RKO (cell line): ENCODE measurements around the gene ESR1.
"Not testable (repeated sequence)": the region's sequence is repeated elsewhere in the genome, so short reads cannot be mapped to it uniquely, and the experiment has no call there.

Source experiments
- DNase-seq: peaks from one replicate; pipeline ENCODE4 v3.0.0-alpha.2; 2016; ENCODE audit warnings: low spot score

The ESR1 gene

DNA sequence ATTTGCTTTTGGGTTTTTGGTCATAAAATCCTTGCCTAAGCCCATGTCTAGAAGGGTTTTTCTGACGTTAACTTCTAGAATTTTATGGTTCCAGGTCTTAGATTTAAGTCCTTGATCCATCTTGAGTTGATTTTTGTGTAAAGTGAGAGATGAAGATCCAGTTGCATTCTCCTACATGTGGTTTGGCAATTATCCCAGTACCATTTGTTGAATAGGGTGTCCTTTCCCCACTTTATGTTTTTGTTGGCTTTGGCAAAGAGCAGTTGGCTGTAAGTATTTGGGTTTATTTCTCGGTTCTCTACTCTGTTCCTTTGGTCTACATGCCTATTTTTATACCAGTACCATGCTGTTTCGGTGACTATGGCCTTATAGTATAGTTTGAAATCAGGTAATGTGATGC lies 86.9 kb downstream of the ESR1 start:
- DNase-seq, result not testable (repeated sequence)

DNA sequence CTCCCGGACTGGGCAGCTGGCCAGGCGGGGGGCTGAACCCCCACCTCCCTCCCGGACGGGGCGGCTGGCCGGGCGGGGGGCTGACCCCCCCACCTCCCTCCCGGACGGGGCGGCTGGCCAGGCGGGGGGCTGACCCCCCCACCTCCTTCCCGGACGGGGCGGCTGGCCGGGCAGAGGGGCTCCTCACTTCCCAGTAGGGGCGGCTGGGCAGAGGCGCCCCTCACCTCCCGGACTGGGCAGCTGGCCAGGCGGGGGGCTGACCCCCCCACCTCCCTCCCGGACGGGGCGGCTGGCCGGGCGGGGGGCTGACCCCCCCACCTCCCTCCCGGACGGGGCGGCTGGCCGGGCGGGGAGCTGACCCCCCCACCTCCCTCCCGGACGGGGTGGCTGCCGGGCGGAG lies 91.7 kb downstream of the ESR1 start:
- not testable (repeated sequence) for DNase-seq

DNA sequence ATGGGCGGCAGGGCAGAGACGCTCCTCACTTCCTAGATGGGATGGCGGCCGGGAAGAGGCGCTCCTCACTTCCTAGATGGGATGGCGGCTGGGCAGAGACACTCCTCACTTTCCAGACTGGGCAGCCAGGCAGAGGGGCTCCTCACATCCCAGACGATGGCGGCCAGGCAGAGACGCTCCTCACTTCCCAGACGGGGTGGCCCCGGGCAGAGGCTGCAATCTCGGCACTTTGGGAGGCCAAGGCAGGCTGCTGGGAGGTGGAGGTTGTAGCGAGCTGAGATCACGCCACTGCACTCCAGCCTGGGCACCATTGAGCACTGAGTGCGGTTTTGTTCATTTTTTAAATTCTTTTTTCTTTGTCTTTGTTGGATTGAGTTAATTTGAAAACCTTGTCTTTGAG lies 92.3 kb downstream of the ESR1 start:
- DNase-seq, result not testable (repeated sequence)

DNA sequence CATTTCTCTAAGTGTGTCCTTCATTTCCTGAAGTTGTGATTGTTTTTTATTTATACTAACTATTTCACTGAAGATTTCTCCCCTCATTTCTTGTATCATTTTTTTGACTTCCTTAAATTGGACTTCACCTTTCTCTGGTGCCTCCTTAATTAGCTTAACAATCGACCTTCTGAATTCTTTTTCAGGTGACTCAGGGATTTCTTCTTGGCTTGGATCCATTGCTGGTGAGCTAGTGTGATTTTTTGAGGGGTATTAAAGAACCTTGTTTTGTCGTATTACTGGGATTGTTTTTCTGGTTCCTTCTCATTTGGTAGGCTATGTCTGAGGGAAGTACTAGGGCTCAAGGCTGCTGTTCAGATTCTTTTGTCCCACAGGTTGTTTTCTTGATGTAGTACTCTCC lies 92.8 kb downstream of the ESR1 start:
- DNase-seq, result no peak

DNA sequence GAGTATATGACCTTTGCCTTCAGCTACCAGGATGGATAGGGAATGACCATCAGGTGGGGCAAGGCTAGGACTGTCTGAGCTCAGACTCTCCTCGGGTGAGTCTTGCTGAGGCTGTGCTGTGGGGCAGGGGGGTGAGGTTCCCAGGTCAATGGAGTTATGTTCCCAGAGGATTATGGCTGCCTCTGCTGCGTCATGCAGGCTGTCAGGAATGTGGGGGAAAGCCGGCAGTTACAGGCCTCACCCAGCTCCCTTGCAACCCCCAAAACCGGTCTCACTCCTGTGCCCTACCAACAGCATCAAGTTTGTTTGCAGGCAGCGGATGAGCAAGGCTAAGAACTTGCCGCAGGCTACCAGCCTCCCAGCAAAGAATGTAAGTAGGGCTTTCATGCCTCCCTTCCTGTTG lies 93.5 kb downstream of the ESR1 start:
- DNase-seq, result no peak

DNA sequence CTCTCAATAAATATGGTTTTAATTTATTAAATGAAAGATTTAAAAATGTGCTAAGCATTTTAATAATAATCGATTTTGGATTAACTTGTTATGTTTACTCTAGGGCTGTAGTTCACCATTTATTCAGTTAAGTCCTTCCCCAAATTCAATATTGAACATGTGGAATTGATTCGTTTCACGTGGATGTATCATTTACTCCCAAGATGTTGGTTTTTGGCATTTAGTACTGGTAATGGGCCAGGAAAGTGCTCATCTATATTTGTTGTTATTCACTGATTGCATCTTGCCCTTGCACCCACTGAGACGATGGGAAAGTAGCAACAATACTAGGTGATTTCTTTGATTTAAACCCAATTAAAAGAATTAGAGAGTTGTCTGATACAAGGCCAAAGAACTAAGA lies 97.1 kb downstream of the ESR1 start:
- DNase-seq, result no peak

DNA sequence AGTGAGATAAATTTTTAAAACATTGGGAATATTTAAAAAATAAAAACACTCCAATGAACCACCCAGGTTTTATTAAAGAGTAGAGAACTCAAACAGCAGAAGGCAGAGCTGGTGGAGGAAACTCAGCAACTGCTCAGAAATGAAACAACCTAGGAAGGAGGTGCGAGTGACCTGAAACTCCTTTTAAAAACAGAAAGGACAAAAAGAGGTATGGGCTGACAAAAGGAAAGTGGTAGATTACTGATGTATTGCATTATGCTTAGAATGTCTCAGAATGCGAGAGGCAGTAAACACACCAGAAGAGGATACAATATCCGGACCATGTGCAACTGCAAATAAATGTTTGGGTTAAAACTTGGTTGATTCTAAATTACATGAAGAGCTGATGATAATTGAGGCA lies 97.6 kb downstream of the ESR1 start:
- no peak for DNase-seq

DNA sequence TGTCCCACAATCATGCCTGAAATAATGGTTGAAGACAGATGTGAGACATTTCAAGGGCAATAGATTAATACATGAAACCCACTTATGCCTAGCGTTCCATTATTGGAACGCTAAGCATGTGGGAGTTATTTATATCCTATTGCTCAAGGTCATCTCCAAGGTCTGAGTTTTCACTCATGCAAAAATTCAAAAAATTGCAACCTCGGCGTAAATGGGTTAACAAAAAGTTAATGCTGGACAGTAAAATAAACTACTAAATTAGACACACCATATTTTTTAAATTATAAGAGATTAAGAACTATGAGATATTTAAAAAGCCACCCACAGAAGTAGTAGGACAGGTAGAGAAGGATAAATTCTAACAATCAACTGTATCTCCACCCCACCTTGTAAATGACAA lies 98.4 kb downstream of the ESR1 start:
- DNase-seq, result no peak

DNA sequence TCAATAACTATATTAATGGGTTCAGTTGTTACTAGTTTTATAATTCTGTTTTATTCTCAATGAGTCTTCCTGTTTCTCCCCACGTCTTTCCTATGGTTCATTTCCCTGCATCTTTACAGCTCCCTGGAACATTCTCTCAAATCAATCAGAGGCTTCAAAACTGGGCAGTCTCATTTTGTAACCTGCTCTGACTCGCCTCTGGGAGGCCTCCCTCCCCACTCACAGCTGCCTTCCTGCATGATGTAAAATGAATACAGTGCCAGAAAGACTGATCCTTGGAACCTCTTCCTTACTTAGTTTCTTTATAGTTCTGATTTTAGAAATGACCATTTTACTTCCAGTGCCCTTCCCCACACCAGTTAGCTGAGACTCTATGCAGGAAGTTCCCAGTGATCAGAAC lies 103.9 kb downstream of the ESR1 start:
- DNase-seq, result no peak

DNA sequence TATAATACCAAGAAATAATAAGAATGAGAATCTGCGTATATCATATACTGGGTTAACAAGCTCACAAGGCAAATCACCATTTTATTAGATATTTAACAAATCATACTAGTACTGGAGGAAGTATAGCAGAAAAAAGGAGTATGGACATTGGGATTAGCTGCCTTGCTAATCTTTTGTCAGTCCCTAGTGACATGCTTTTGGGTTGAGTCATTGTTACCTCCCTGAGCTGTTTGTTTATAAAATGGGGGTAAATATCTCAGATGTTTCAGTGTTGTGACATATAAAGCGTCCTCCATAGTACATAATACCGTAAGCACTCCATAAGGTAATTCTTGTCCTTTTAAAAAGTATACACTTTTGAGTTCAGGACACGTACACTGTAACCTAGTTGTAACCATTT lies 107.0 kb downstream of the ESR1 start:
- DNase-seq, result no peak

DNA sequence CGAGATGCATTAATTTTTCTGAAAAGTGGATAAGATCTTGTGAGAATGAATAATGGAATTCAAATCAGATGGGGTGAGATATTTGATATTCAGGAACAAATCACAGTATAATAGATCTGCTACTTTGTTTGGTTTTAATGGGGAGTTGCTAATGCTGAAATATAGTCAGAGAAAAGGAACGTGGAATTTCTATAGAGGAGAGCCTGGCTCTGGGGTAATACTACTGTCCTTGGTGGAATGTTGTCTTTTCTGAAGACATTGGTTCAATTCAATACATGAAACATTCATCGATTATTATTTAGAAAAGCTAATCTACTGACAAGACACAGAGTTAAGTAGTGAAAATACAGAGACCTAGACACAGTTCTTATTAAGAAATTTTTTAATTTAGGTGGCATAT lies 108.6 kb downstream of the ESR1 start:
- DNase-seq, result no peak

DNA sequence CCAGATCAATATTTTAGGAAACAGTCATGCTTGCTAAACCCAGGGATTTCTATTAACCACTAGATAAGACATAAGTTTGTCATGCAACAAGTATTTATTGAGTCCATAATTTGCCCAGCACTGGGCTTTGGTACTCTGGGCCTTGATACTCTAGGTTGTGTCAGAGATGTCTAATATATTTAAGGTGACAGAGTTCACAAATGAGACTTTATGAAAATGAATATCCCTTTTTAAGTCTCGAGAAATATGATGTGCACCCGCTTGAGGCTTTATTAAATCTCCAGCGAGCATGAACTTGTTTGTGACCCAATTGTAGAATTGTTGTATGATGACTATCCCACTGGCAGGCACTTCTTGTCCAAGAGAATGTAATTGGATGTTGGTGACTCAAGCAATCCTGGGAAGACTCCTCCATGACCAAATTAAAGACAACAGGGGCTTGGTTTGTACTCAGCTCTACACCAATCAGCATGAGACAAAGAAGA lies 109.2 kb downstream of the ESR1 start:
- DNase-seq, result peak; percentile 15

DNA sequence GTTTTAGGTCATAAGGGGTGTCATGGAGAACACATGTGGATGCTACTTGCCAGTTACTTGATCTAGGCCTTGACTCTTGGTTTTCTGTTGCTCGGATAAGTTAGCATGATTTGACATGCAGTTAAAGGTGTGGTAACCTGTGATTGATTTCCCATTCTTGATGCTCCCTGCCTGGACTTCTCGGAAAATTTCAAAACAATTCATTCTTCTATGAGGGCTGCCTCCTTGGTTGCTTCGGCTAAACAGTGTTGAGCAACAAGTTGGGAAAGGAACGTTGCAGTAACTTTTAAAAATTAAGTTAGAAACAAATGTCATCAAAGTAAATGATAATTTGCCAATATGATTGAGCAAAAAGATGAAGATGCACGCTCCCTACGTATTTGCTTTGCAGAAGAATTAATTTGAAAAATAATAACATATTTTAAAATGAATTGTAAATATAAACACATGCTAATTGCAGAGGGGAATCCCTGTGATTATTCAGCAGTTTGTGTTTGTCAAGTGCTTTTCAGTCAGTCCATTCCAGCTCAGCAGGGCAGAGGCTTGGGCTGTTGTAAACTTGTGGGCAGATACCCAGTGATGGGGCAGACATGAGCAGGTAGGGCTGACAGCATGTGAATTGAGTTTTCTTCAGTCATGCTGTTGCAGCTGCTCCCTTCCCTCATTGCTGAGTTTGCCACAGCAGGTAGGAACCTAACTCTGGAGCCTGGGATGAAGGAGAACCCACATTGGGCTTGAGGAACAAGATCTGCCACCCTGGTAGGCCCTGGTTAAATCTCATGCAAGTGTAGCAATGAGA lies 110.2 kb downstream of the ESR1 start:
- DNase-seq, result no peak

DNA sequence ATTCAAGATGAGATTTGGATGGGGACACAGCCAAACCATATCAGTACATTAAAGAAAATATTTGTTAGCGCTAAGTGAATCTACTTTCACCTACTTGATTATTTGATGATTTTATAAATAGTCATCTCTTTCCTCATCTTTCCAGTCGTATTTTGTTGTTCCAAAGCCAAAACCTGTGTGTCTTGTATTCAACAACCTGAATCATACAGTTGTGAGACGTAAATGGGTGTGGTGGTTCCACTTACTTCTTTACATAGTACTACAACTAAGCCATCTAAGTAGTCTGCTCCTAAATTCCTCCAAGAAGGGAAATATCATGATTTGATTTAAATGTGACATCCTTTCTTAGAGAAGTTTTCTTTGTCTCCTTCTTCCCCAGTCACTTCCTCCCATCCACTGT lies 132.8 kb downstream of the ESR1 start:
- DNase-seq, result no peak

DNA sequence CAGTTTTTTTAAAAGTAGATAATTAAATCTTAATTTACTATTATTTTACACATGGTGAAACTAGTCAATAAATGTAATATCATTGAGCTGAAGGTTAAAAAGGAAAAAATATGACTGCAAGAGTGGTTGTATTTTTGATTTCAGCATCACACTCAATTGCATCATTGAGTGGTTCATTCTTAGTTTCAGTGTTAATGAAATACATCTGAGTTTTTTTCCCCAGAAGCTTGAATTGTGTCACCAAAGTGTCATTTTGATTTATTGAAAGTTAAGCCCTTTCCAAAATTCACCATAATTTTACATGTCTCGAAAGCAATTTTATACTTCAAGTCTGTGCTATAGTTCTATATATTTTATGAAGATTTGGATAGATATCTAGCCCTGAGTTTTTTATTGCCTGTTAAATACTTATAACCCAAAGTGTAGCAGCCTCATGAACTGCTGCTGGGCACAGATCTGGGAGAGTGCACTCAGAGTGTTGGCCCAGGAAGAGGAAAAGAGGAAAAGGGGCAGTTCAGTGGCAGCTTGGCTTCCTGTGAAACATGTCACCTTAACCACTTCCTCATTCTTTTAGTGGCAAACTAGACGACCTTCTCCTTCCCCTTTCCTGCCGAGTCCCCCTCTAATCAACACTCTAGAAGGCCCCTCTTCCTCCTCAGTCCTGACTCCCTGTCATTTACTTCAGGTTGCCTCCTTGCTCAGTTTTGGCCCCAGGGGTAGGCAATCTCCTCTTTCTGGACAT lies 140.7 kb downstream of the ESR1 start:
- DNase-seq, result no peak

DNA sequence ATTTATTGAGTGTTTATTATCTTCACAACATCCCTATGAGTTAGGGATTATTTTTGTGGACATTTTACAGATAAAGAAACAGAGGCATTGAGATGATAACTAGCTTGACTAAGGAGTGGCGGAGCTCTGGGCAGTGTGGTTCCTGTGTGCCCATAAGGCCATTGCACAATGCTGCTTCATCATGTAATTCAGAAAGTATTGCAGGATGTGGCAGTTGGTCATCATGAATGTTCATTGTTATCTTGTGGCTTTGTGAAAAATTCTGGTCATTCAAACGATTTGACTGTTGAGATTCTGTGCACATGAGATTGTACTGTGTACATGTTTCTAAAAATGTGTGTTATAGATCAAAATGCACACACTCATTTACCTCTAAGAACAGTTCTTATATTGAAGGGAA lies 150.8 kb downstream of the ESR1 start:
- peak; percentile 7 for DNase-seq

DNA sequence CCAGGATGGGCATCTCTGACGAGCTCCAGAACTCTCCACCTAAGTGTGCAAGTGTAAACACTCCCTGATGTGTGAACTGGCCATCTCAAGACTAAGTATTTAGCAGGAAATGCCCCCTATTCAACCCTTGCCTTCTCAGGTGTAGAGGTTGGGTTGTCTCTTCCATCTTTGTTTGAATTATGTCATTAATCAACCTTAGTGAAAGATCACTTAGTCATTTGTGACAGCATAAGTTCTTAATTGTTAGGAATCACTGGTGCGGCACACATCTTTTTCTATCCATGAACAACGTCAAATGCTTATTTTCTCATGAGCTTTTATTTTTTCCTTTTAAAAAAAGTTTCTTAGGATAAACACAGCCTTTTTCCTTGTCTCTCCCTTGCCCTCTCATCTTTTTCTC lies 151.6 kb downstream of the ESR1 start:
- no peak for DNase-seq

DNA sequence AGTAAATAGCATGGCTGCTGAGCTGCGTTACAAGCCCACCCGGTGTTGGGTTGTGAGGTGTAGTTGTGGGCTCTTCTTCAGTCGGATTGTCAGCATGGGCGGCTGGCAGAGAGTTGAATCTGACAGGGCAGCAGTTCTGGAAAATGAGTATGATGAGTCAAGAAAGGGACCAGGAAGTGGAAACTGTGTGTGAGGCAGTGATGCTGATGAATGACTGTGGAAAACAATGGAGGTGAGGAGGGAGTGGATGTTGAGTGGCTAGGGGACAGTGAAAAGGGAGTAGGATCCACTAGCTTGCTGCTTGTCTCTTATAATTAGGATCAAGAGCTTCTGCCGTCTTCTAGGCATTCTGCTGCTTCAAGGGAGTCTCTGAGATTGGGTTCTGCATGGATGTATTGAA lies 154.3 kb downstream of the ESR1 start:
- DNase-seq, result no peak

DNA sequence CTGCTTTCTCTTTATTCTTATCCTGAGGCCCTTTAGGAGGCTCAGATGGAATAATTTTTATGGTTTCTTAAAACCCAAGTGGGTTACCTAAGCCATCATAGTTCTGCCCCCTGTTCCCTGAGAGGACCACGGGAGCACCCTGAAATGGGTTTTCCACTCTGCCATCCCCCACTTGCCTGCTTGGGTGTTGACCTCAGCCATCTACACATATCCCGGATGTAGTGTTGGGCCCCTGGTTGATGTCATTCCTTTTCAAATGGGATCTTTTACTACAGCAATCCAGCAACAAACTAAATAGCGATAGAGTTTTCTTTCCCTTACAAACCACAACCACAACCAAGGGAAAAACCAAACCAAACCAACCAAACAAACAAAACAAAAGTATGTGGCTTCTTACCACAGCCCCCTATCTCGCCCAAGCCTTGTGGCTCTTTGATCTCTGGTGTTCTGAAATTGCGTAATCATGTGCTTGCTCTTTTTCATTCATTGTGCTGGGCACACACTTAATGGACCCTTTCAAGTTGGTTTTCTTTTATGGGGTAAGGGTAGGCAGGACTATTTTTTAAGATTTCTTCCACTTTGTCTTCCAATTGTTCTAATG lies 154.9 kb downstream of the ESR1 start:
- no peak for DNase-seq

DNA sequence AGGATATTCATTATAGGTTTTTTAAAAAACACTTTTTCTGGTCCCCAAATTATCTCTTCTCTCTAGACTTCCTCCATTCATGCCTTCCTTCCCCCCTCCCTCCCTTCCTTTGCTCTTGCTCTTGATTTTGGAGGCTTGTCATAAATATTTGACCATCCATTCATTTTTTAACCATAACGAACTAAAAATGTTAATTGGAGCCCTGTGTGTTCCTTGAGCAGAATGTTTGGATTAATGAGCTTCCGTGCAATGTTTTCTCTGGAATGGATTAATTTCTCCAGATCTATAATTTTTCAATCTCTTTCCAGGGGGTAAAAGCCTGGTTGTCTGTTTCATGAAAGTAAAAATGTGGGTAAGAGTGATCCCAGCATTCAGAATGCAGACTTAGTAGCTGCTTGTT lies 155.5 kb downstream of the ESR1 start:
- DNase-seq, result no peak

DNA sequence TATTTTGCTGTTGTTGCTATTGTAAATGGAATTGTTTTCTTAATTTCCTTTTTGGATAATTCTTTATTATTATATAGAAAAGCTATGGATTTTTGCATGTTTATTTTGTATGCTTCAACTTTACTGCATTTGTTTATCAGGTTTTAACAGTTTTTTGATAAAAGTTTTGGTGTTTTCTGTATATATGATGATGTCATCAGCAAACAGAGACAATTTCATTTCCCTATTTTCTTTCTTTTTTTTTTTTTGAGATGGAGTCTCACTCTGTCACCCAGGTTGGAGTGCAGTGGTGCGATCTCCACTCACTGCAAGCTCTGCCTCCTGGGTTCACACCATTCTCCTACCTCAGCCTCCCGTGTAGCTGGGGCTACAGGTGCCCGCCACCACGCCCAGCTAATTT lies 156.9 kb downstream of the ESR1 start:
- DNase-seq, result not testable (repeated sequence)

DNA sequence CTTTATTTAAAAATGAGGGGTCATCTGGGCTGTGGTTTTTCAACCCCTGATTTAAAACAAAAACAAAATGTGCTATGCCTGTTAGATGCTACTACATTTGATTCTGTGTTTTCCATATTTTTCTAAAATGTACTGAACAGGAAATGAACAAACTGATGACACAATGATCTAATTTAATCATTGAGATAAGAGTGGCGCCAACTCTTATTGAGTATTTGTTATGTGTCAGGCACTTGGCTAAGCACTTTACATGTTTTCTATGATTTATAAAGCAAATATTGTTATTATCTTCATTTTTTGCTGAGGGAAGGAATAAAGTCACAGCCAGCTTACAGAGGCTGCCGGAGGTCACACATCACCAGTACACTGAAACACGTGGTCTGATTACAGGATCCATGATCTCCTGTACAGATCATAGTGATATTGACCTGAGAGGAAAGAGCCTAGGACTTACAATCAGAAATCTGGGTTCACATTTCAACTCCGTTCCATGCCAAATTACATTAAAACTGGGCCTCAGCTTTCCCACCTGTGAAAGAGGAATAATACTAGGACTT lies 166.7 kb downstream of the ESR1 start:
- no peak for DNase-seq

DNA sequence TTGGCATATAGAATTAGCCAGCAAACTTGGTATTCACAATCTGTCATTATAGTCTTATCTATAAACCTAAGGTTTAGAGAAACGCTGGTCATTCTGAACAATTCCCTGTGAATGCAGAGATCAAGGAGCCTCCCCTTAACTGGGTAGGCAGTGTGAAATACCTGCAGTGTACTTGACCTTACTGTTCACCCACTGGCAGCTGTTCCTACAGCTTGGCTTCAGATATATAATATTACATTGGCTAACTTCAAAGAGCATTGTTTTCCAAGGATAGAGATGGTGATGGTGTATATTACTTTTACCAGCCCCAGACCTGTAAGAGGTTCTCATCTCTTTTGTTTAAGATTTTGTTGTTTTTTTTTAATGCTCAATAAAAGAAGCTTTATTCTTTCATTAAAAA lies 168.3 kb downstream of the ESR1 start:
- DNase-seq, result no peak
